ENCODE data around the gene NELL2. TPM values are rescaled to one million over a fixed set of nuclear protein-coding genes. Genes with fewer than 3 reads are reported as not detected.
"Not testable (repeated sequence)": the region's sequence is repeated elsewhere in the genome, so short reads cannot be mapped to it uniquely, and the experiment has no call there.

NELL2 gene
- total RNA-seq = 1 to 10 TPM; 1.1 to 1.2 TPM
- 1 to 10 TPM in 1 of 2 donors, not detected in 1; 3.8 TPM for polyA plus RNA-seq
- long read RNA-seq, donor 1 = 0 reads
- long read RNA-seq, donor 2, partial matches to known transcripts = 0 of 1 reads
- long read RNA-seq, donor 2, other reads (novel, unspliced or antisense) = 0 of 1 reads

DNA sequence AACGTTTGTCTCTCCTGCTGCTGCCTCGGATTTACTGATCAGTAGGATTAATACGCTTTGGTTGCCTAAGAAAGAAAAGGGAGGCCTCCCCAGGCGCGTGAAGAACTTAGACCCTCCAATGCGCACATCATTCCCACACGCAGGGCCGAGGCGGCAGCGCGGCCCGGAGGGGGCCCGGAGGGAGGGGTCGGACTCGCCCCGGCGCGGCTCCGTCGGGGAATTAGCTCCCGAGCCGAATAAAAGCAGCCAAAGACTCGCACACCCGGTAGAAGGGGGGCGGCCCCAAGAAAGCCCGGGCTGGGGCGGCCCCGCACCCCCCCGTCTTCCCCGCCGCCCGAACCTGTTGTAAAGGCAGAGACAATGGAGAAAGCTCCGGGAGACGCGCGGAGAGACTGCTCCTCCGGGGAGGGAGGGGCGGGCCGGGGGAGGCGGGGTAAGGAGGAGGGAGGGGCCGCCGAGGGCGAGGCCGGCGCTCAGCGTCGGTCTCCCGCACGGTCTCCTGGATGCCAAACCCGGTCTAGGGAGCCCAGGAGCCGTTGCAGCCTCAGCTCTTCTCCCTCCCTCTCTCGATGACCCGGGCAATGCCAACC is at the start of gene NELL2:
NELL2 (minus strand) TSS at position 362 of the 590 bp plus-strand sequence. CDS start 446 bp downstream, outside the sequence.
- Histone ChIP-seq H3K27ac (ENCODE audit: low read depth in 1 of 2, low read length in 2 of 2) (no peak within 1 kb of the TSS), H3K36me3 (ENCODE audit: control insufficient read depth in 1 of 2, insufficient read depth in 2 of 2, low read length in 1 of 2) (no peaks in the 10 kb centered on the region), H3K4me1 (ENCODE audit: control insufficient read depth in 1 of 2, insufficient read depth in 2 of 2, low read length in 2 of 2) (no peaks in the 10 kb centered on the region), H3K9me3 (ENCODE audit: control insufficient read depth, low read length) (no peaks in the 10 kb centered on the region), H3K4me3 (ENCODE audit: low read length in 2 of 2) (peak within 1 kb of the TSS; percentile 27 to 65), H3K27me3 (ENCODE audit: control insufficient read depth in 1 of 2, insufficient read depth in 2 of 2, low read length in 1 of 2) (no peaks in the 10 kb centered on the region)
- DNase-seq (peak; percentile 41 to 77), ATAC-seq (ENCODE audit: low FRiP score) (peak; percentile 71)
- intact Hi-C loops (cut with DNase I) = no loop called here
- WGBS, 2 donors = 1% methylated on average over 43 to 53 of the region's 53 CpGs

DNA sequence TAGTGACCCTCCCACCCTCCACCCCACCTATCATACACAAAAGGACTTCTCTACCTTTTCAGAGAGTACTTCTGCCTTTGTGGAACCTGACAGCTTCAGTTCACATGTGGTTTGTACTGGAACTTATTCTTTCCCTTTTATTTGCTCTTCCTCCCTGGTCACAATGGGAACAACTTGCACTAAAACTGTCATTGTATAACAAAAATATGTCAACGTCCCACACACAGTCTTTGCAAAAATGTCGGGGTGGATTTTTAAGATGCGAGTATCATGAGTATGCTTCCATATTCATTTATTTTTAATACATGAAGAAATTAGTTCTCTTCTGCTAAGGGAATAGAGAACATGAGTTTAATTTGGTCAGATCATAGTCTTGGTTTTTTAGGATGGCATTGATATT is 45.6 kb upstream of the NELL2 start:
- Histone ChIP-seq H3K27me3 (ENCODE audit: control insufficient read depth in 1 of 2, insufficient read depth in 2 of 2, low read length in 1 of 2) (no peaks in the 10 kb centered on the region), H3K4me1 (ENCODE audit: control insufficient read depth in 1 of 2, insufficient read depth in 2 of 2, low read length in 2 of 2) (no peaks in the 10 kb centered on the region), H3K27ac (ENCODE audit: low read depth in 1 of 2, low read length in 2 of 2) (no peak overlapping the region), H3K9me3 (ENCODE audit: control insufficient read depth, low read length) (no peaks in the 10 kb centered on the region), H3K4me3 (ENCODE audit: low read length in 2 of 2) (no peak overlapping the region), H3K36me3 (ENCODE audit: control insufficient read depth in 1 of 2, insufficient read depth in 2 of 2, low read length in 1 of 2) (no peaks in the 10 kb centered on the region)
- WGBS, 2 donors = 68 to 73% methylated on average over 3 of the region's 3 CpGs
- ATAC-seq (ENCODE audit: low FRiP score) = no peak
- no peak for DNase-seq
- intact Hi-C loops (cut with DNase I) = no loop called here

DNA sequence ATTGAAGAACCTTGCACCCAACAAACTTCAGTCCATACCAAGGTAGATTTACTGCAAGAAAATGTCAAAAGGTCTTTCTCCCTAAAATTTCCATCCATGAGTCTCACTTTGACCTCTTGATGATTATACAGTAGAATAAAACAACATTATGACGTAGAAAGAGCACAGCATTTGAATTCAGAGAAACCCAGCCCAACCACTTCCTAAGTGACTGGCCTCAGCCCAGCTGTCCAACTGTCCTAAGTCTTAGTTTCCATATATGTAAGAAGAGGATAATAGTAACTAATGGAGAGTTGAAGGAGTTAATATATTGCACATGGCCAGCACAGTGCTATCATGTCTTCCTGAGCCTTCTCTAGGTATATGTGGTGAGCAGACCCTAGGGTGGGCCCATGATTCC is 41.0 kb upstream of the NELL2 start:
- no peaks in the 10 kb centered on the region for H3K9me3 ChIP-seq (ENCODE audit: control insufficient read depth, low read length)
- no peaks in the 10 kb centered on the region for H3K36me3 ChIP-seq (ENCODE audit: control insufficient read depth in 1 of 2, insufficient read depth in 2 of 2, low read length in 1 of 2)
- ATAC-seq (ENCODE audit: low FRiP score) (no peak), DNase-seq (no peak)
- H3K4me3 ChIP-seq (ENCODE audit: low read length in 2 of 2) = no peak overlapping the region
- no peaks in the 10 kb centered on the region for H3K4me1 ChIP-seq (ENCODE audit: control insufficient read depth in 1 of 2, insufficient read depth in 2 of 2, low read length in 2 of 2)
- H3K27me3 ChIP-seq (ENCODE audit: control insufficient read depth in 1 of 2, insufficient read depth in 2 of 2, low read length in 1 of 2) = no peaks in the 10 kb centered on the region
- intact Hi-C loops (cut with DNase I) = no loop called here
- no peak overlapping the region for H3K27ac ChIP-seq (ENCODE audit: low read depth in 1 of 2, low read length in 2 of 2)
- 23 to 27% methylated on average over 1 of the region's 1 CpG for WGBS, 2 donors

DNA sequence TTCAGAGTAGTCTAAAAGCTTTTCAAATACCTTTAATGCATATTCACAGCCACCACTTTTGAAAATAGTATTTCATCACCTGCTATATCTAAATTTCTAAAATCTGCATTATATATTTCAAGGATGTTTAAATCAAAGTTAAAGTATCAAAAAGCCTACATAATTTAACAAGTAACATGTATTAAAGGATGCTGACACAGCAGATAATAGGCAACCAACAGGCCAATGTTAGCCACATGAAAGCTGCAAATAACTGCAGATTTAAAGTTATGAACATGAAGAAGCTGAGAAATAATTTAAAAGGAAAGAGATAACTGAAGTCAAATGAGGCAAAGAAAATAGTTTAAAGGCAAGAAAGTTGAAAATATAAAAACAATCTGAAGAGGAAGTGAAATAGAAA is 39.8 kb upstream of the NELL2 start:
- H3K9me3 ChIP-seq (ENCODE audit: control insufficient read depth, low read length) = no peaks in the 10 kb centered on the region
- intact Hi-C loops (cut with DNase I) = no loop called here
- no peaks in the 10 kb centered on the region for H3K36me3 ChIP-seq (ENCODE audit: control insufficient read depth in 1 of 2, insufficient read depth in 2 of 2, low read length in 1 of 2)
- H3K4me1 ChIP-seq (ENCODE audit: control insufficient read depth in 1 of 2, insufficient read depth in 2 of 2, low read length in 2 of 2) = no peaks in the 10 kb centered on the region
- DNase-seq = no peak
- ATAC-seq (ENCODE audit: low FRiP score) = no peak
- H3K27ac ChIP-seq (ENCODE audit: low read depth in 1 of 2, low read length in 2 of 2) = no peak overlapping the region
- no peaks in the 10 kb centered on the region for H3K27me3 ChIP-seq (ENCODE audit: control insufficient read depth in 1 of 2, insufficient read depth in 2 of 2, low read length in 1 of 2)
- no peak overlapping the region for H3K4me3 ChIP-seq (ENCODE audit: low read length in 2 of 2)

DNA sequence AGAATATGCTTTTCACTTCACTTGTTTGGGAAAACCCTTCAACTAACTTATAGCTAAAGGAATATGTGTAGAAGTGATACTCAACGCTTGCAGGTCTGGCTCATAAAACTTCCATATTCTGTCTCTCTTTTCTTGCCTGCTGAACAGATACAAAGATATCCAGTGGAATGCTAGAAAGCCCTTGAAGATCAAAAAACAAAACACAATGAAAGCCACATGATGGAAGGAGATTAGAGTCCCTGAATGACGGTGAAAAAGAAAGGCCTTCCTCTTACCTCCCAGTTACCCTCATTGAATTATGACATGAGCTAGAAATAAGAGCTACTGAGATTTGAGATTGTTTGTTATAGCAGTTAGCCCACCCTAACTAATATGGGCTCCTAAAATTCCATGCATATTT is 28.2 kb upstream of the NELL2 start:
- DNase-seq (no peak), ATAC-seq (ENCODE audit: low FRiP score) (no peak)
- Histone ChIP-seq H3K4me3 (ENCODE audit: low read length in 2 of 2) (no peak overlapping the region), H3K27ac (ENCODE audit: low read depth in 1 of 2, low read length in 2 of 2) (no peak overlapping the region), H3K27me3 (ENCODE audit: control insufficient read depth in 1 of 2, insufficient read depth in 2 of 2, low read length in 1 of 2) (no peaks in the 10 kb centered on the region), H3K36me3 (ENCODE audit: control insufficient read depth in 1 of 2, insufficient read depth in 2 of 2, low read length in 1 of 2) (no peaks in the 10 kb centered on the region), H3K4me1 (ENCODE audit: control insufficient read depth in 1 of 2, insufficient read depth in 2 of 2, low read length in 2 of 2) (no peaks in the 10 kb centered on the region), H3K9me3 (ENCODE audit: control insufficient read depth, low read length) (peaks cover 2% of the 10 kb centered on the region)
- WGBS, 2 donors = 79 to 84% methylated on average over 2 of the region's 2 CpGs
- intact Hi-C loops (cut with DNase I) = no loop called here

DNA sequence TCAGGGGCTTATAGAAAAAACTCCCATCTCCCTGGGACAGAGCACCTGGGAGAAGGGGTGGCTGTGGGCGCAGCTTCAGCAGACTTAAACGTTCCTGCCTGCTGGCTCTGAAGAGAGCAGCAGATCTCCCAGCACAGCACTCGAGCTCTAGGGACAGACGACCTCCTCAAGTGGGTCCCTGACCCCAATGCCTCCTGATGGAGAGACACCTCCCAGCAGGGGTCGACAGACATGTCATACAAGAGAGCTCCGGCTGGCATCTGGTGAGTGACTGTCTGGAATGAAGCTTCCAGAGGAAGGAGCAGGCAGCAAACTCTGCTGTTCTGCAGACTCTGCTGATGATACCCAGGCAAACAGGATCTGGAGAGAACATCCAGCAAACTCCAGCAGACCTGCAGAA is 22.0 kb upstream of the NELL2 start:
- ATAC-seq (ENCODE audit: low FRiP score); H3K27me3 ChIP-seq (ENCODE audit: control insufficient read depth in 1 of 2, insufficient read depth in 2 of 2, low read length in 1 of 2); intact Hi-C loops (cut with DNase I); H3K27ac ChIP-seq (ENCODE audit: low read depth in 1 of 2, low read length in 2 of 2); DNase-seq; H3K9me3 ChIP-seq (ENCODE audit: control insufficient read depth, low read length); H3K4me3 ChIP-seq (ENCODE audit: low read length in 2 of 2); H3K36me3 ChIP-seq (ENCODE audit: control insufficient read depth in 1 of 2, insufficient read depth in 2 of 2, low read length in 1 of 2); H3K4me1 ChIP-seq (ENCODE audit: control insufficient read depth in 1 of 2, insufficient read depth in 2 of 2, low read length in 2 of 2): not testable (repeated sequence)
- WGBS, 2 donors = 76 to 80% methylated on average over 6 of the region's 6 CpGs

DNA sequence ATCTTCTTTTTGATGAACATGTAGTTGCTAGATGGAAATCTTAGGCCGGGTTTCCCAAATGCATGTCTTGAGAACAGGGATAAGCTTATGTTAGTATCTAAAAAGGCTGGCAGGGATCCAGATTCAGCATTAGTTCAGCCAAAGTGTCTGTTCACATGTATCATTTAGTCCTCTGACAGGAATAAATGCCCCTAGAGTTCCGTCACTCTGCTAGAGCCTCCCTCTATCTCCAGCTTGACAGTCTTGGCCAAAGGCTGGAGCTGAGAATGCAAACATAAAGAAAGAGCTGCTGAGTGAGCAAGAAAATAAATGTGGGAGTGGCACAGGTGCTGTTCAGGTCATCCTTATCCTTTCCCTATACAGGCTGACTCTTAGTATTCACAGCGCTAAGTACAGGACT is 13.8 kb upstream of the NELL2 start:
- WGBS, 2 donors = 66 to 73% methylated on average over 3 of the region's 3 CpGs
- intact Hi-C loops (cut with DNase I) = no loop called here

DNA sequence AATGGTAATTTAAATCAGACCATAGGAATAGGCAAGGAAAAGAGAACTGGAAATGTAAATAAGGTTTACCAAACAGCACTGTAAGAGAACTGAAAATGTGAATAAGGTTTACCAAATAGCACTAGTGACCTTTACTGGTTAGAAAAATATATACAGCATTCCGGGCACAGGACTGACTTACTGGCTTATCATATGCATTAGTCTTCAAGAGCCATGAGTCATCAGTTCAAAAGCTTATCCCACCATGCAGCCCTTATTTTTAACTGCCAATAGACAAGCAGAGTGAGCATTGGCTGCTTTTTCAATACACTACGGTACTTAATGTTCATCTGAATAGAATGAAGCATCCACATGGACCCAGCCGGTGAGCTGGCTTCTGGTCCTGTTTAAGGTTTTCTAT is 13.0 kb upstream of the NELL2 start:
- intact Hi-C loops (cut with DNase I) = no loop called here
- Histone ChIP-seq H3K36me3 (ENCODE audit: control insufficient read depth in 1 of 2, insufficient read depth in 2 of 2, low read length in 1 of 2) (no peaks in the 10 kb centered on the region), H3K27ac (ENCODE audit: low read depth in 1 of 2, low read length in 2 of 2) (no peak overlapping the region), H3K4me3 (ENCODE audit: low read length in 2 of 2) (no peak overlapping the region), H3K9me3 (ENCODE audit: control insufficient read depth, low read length) (no peaks in the 10 kb centered on the region), H3K4me1 (ENCODE audit: control insufficient read depth in 1 of 2, insufficient read depth in 2 of 2, low read length in 2 of 2) (no peaks in the 10 kb centered on the region), H3K27me3 (ENCODE audit: control insufficient read depth in 1 of 2, insufficient read depth in 2 of 2, low read length in 1 of 2) (no peaks in the 10 kb centered on the region)
- 53 to 60% methylated on average over 3 of the region's 3 CpGs for WGBS, 2 donors
- DNase-seq (no peak), ATAC-seq (ENCODE audit: low FRiP score) (no peak)

More for the DNA sequence above, 13.8 kb upstream of the NELL2 start:
- Histone ChIP-seq H3K36me3 (ENCODE audit: control insufficient read depth in 1 of 2, insufficient read depth in 2 of 2, low read length in 1 of 2) (no peaks in the 10 kb centered on the region), H3K4me3 (ENCODE audit: low read length in 2 of 2) (no peak overlapping the region), H3K4me1 (ENCODE audit: control insufficient read depth in 1 of 2, insufficient read depth in 2 of 2, low read length in 2 of 2) (no peaks in the 10 kb centered on the region), H3K27ac (ENCODE audit: low read depth in 1 of 2, low read length in 2 of 2) (no peak overlapping the region), H3K27me3 (ENCODE audit: control insufficient read depth in 1 of 2, insufficient read depth in 2 of 2, low read length in 1 of 2) (no peaks in the 10 kb centered on the region), H3K9me3 (ENCODE audit: control insufficient read depth, low read length) (no peaks in the 10 kb centered on the region)
- ATAC-seq (ENCODE audit: low FRiP score) = no peak
- DNase-seq = no peak

DNA sequence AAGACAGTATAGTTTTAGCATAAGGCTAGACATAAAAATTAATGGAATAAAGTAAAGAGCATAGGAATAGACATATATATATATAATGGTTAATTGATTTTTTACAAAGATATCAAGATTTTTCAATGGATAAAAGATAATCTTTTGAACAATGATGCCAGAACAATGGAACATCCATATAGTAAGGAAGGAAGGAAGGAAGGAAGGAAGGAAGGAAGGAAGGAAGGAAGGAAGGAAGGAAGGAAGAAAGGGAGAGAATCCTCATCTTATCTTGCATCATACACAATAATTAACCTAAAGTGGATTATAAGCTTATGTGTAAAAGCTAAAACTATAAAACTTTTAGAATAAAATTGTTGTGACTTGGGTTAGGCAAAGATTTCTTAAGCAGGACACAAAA is 9.8 kb upstream of the NELL2 start:
- H3K27ac ChIP-seq (ENCODE audit: low read depth in 1 of 2, low read length in 2 of 2) = no peak overlapping the region
- no peak for DNase-seq
- no peak overlapping the region for H3K4me3 ChIP-seq (ENCODE audit: low read length in 2 of 2)
- no peak for ATAC-seq (ENCODE audit: low FRiP score)
- no peaks in the 10 kb centered on the region for H3K9me3 ChIP-seq (ENCODE audit: control insufficient read depth, low read length)
- intact Hi-C loops (cut with DNase I) = no loop called here
- no peaks in the 10 kb centered on the region for H3K36me3 ChIP-seq (ENCODE audit: control insufficient read depth in 1 of 2, insufficient read depth in 2 of 2, low read length in 1 of 2)
- no peaks in the 10 kb centered on the region for H3K27me3 ChIP-seq (ENCODE audit: control insufficient read depth in 1 of 2, insufficient read depth in 2 of 2, low read length in 1 of 2)
- H3K4me1 ChIP-seq (ENCODE audit: control insufficient read depth in 1 of 2, insufficient read depth in 2 of 2, low read length in 2 of 2) = no peaks in the 10 kb centered on the region
